Breast epithelium (tissue), 4 donors: ENCODE results near the gene P2RX1. TPM values are rescaled to one million over a fixed set of nuclear protein-coding genes. Genes with fewer than 3 reads are reported as not detected.
"Not testable (repeated sequence)": the region's sequence is repeated elsewhere in the genome, so short reads cannot be mapped to it uniquely, and the experiment has no call there.

Experiments
- DNase-seq, 2 donors: peaks; one replicate each; pipeline ENCODE4 v3.0.0-alpha.2; 2019; ENCODE audit warnings: low spot score in 2 of 2
- H3K27ac ChIP-seq, 2 donors: fragments of 200-600 bp; sonication (generic) in 1 of 2; one replicate each; pipeline ENCODE4 v1.5.1; 2016 to 2019; ENCODE audit warnings: mild to moderate bottlenecking in 1 of 2
- H3K27me3 ChIP-seq, 2 donors: fragments of 200-600 bp; sonication (generic) in 1 of 2; one replicate each; pipeline versions ENCODE4 v1.5.1 to v1.6.0; 2017 to 2019; ENCODE audit warnings: control low read depth in 1 of 2, mild to moderate bottlenecking in 1 of 2
- H3K36me3 ChIP-seq: fragments of 200-600 bp; one replicate; pipeline ENCODE4 v1.5.1; 2019
- H3K4me1 ChIP-seq, 2 donors: fragments of 200-600 bp; sonication (generic); one replicate each; pipeline ENCODE4 v1.5.1; 2016 to 2019; ENCODE audit warnings: control low read depth in 1 of 2
- H3K4me3 ChIP-seq, 3 donors: fragments of 200-600 bp; sonication (generic); 1 replicate in 2 of 3; 2 replicates in 1 of 3; pipeline ENCODE4 v1.5.1; 2016 to 2019; ENCODE audit warnings: mild to moderate bottlenecking in 3 of 3, moderate library complexity in 2 of 3
- H3K9me3 ChIP-seq, 2 donors: fragments of 200-600 bp; sonication (generic) in 1 of 2; one replicate each; pipeline ENCODE4 v1.5.1; 2016 to 2019; ENCODE audit warnings: control low read depth in 1 of 2
- CTCF ChIP-seq, 3 donors: fragments of 450-650 bp; IDR thresholded peaks; one replicate each; pipeline ENCODE4 v1.5.1; 2016 to 2017; ENCODE audit warnings: antibody characterized with exemption in 3 of 3, mild to moderate bottlenecking in 3 of 3, moderate library complexity in 3 of 3
- POLR2A ChIP-seq: fragments of 450-650 bp; IDR thresholded peaks from one replicate; pipeline ENCODE4 v1.6.1; 2016; ENCODE audit warnings: antibody characterized with exemption, mild to moderate bottlenecking, moderate library complexity
- POLR2AphosphoS5 ChIP-seq, 3 donors: sonication (generic); formaldehyde crosslinking; IDR thresholded peaks; one replicate each; pipeline ENCODE4 v1.6.1; 2017; ENCODE audit warnings: antibody characterized with exemption in 3 of 3
- intact Hi-C: fragments of 100-400 bp; cut with DNase I; formaldehyde crosslinking; loops from one replicate; pipeline ENCODE4 v1.15.1; 2023; ENCODE audit warnings: low total_unique reads
- total RNA-seq, 3 donors: library from RNA; depleted of rRNA; stranded (reverse); fragments of >200 nt; gene quantifications; one replicate each; pipeline ENCODE4 v1.1.0, GENCODE V29; 2016

Gene P2RX1
- total RNA-seq, 3 donors from 2014 or later = 1.2 to 3.5 (median 2.0) TPM

DNA sequence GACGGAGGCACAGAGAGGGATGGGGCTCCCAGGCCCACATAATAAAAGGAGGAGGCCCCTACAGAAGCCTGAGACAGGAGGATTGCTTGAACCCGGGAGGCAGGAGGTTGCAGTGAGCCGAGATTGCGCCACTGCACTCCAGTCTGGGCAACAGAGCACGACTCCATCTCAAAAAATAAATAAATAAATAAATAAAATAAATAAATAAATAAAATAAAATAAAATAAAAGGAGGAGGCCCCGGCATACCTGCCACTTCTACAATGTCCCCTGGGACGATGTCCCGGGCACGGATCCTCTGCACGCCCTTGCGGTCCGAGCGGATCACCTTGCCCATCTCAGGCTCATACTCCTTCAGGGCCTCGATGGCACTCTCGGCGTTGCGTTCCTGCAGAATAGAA, 34.7 kb upstream of the P2RX1 start:
- intact Hi-C loops = no loop called here
- H3K4me3 ChIP-seq = no peak overlapping the region
- DNase-seq = no peak
- H3K27ac ChIP-seq = no peak overlapping the region
- TF ChIP-seq CTCF (IDR thresholded peaks at IDR 0.05) (no peak), POLR2A (no peak), POLR2AphosphoS5 (IDR thresholded peaks at IDR 0.05) (no peak)
- no peaks in the 10 kb centered on the region for H3K27me3 ChIP-seq
- H3K9me3 ChIP-seq = no peaks in the 10 kb centered on the region
- H3K36me3 ChIP-seq = no peaks in the 10 kb centered on the region
- no peaks in the 10 kb centered on the region for H3K4me1 ChIP-seq

GRCh38 chr17:3950584-3950983, 34.3 kb upstream of the P2RX1 start:
- no peak for DNase-seq
- no peak overlapping the region for H3K27ac ChIP-seq
- H3K9me3 ChIP-seq = no peaks in the 10 kb centered on the region
- intact Hi-C loops = no loop called here
- no peaks in the 10 kb centered on the region for H3K36me3 ChIP-seq
- no peaks in the 10 kb centered on the region for H3K4me1 ChIP-seq
- TF ChIP-seq POLR2AphosphoS5 (IDR thresholded peaks at IDR 0.05) (no peak), POLR2A (no peak), CTCF (IDR thresholded peaks at IDR 0.05) (no peak)
- no peaks in the 10 kb centered on the region for H3K27me3 ChIP-seq
- no peak overlapping the region for H3K4me3 ChIP-seq

- no peaks in the 10 kb centered on the region for H3K36me3 ChIP-seq
- H3K9me3 ChIP-seq = no peaks in the 10 kb centered on the region
- no peaks in the 10 kb centered on the region for H3K27me3 ChIP-seq
- intact Hi-C loops = no loop called here
- no peak overlapping the region for H3K27ac ChIP-seq
- no peak for DNase-seq
- H3K4me1 ChIP-seq = no peaks in the 10 kb centered on the region
- no peak overlapping the region for H3K4me3 ChIP-seq
- TF ChIP-seq POLR2AphosphoS5 (IDR thresholded peaks at IDR 0.05) = no peak
- no peak for TF ChIP-seq CTCF (IDR thresholded peaks at IDR 0.05)
- no peak for TF ChIP-seq POLR2A
Observed at GRCh38 chr17:3949418-3949817, 33.2 kb upstream of the P2RX1 start.

GRCh38 chr17:3948551-3948950, 32.3 kb upstream of the P2RX1 start:
- H3K27me3 ChIP-seq, H3K27ac ChIP-seq, H3K4me3 ChIP-seq, DNase-seq, H3K36me3 ChIP-seq, intact Hi-C loops, H3K4me1 ChIP-seq, H3K9me3 ChIP-seq: not testable (repeated sequence)

- Histone ChIP-seq H3K4me3 (no peak overlapping the region), H3K36me3 (no peaks in the 10 kb centered on the region), H3K27ac (no peak overlapping the region), H3K9me3 (no peaks in the 10 kb centered on the region), H3K4me1 (no peaks in the 10 kb centered on the region), H3K27me3 (no peaks in the 10 kb centered on the region)
- TF ChIP-seq POLR2A (no peak), POLR2AphosphoS5 (IDR thresholded peaks at IDR 0.05) (no peak), CTCF (IDR thresholded peaks at IDR 0.05) (no peak)
- intact Hi-C loops = no loop called here
- DNase-seq = no peak
Observed at GRCh38 chr17:3947318-3947810, 31.1 kb upstream of the P2RX1 start.

GRCh38 chr17:3946711-3947235, 30.5 kb upstream of the P2RX1 start:
- Histone ChIP-seq H3K27ac (no peak overlapping the region), H3K9me3 (no peaks in the 10 kb centered on the region), H3K4me3 (no peak overlapping the region), H3K27me3 (no peaks in the 10 kb centered on the region), H3K36me3 (no peaks in the 10 kb centered on the region), H3K4me1 (no peaks in the 10 kb centered on the region)
- intact Hi-C loops = no loop called here
- TF ChIP-seq POLR2A (no peak), POLR2AphosphoS5 (IDR thresholded peaks at IDR 0.05) (no peak), CTCF (IDR thresholded peaks at IDR 0.05) (no peak)
- DNase-seq = no peak
